HG03520 (cell line): Measurements from ENCODE around the gene GZMA.

Experiments used
- ATAC-seq: cut with Tn5 transposase; IDR thresholded peaks from one replicate; pipeline ENCODE4 v1.9.1; 2021; ENCODE audit warnings: mild to moderate bottlenecking, moderate library complexity; ENCODE audit not compliant: unreplicated experiment

GZMA gene

DNA sequence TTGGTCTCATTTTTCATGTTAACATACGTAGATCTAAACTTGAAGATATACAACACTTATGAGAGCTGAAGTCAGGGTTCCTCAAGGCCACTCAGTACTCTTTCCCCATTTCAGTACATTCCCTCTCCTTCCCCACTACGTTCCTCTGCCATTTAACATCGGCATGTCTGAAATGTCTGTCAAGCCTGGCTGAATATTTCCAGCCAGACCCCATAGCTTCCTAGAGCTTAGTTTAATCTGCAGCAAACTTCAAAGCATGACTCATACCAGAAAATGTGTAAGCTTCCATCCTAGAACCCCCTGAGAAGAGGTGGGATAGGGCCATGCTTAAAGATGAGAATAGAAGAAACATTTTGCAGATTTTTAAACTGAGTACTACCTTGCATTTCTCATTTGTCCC lies 6.2 kb downstream of the GZMA start:
- no peak for ATAC-seq

- no peak for ATAC-seq
Measured at GRCh38 chr5:55110217-55110616, 7.8 kb downstream of the GZMA start.

DNA sequence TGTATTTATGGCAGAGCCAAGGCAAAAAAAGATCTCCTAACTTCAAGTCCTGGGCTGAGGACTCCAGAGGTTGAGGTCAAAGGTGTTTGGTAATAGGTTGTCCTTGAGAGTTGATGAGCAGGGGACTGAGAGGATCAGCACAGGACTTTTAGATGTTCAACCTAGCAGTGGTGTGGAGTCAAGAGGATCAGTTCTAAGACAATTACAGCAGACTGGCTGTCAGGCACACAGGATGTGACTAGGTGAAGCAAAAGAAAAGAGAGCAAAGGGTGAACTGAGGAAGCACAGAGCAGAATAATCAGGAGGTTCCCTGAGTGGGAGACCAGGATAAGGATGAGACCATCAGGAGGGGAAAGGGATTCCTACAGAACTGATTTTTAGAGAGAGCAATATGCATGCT lies 10.9 kb downstream of the GZMA start:
- no peak for ATAC-seq

DNA sequence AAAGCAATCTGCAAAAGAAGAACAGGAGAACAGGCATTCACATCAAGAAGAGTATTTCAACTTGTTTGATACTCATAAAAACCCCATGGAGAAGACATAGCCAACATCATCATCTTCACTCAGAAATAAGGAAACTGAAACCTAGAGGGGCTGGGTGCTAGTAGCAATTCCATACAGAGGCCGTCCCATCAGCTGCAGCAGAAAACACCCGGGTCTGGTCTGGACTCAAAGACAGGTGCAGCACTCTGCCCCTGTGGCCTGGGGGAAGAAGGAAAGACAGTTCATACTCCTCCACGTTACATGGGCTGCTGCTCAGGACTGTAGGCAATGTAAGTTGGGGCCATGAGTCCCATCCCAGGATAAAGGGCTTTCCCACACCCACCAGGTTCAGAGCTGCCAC lies 11.6 kb downstream of the GZMA start:
- ATAC-seq: no peak

DNA sequence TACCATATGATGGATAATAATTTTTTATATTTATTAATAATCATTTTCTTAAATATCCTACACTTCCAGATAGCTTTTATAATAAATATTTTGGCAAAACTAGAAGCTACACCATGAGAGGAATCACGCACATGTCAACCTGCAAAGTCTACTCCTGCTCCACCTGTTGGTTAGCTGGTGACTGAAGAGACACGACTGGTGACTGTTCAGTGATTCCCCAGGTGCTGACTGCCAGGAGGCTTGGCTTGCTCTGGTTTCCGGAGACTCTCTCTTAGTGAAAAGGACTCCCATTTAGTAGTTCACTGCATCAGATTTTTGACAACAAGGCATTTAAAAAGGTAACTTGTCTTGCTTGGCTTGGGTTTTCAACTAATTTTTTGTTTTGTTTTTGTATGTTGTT lies 20.9 kb downstream of the GZMA start:
- ATAC-seq: no peak

- ATAC-seq: no peak
Measured at GRCh38 chr5:55134053-55134722, 31.7 kb downstream of the GZMA start.

- ATAC-seq: no peak
Measured at GRCh38 chr5:55136521-55136920, 34.1 kb downstream of the GZMA start.

DNA sequence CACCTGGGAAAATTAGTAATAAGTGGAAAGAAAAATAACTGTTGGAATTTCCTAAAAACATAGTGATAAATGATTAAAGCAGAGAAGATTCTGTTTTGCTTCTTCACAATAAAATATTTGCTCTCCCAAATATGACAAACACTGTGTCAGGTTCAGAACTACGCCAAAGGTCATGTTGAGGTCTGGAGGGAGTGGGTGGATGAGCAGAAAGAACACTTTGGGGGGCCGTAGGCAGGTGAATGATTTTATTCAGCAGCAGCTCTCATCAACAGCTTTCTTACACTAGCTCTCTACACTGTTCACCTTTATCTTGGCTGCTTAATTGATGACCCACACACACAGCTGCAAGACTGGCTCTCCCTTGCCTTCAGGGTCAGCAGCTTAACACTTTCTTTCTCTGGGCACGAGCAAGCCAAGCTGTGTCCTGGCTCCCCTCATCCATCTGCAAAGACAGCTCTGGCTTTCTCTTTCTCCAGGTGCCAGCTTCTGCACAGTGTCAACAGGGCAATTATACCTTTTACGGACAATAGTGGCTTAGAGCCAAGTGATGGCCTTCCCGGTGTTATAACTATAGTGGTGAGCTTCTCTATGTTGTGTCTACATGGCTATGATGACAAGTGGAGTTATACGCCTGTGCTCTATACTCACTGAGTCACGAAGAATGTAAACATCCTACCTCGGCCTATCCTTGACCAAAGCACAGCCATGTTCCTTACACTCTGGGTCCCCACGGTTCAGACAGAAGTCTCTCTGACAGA lies 38.6 kb downstream of the GZMA start:
- no peak for ATAC-seq

- ATAC-seq: no peak
Measured at GRCh38 chr5:55141945-55142690, 39.7 kb downstream of the GZMA start.

DNA sequence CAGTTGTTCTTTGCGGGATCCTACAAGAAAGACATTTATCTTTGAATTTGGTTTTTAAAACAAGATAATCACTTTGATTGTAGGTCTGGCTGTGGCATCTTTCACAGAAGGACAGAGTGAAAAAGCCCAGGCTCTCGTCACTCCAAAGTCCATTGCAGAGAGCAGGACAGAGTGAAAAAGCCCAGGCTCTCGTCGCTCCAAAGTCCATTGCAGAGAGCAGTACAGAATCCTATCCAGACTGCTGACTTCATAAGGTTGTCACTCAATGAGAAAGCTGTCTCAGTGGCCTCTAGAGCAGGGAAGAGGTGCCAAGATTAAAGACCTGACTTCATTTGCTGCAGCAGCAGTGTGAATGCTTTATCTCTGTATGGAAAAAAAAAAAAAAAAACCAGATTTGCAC lies 41.2 kb downstream of the GZMA start:
- ATAC-seq: no peak

- ATAC-seq: no peak
Measured at GRCh38 chr5:55146080-55146479, 43.6 kb downstream of the GZMA start.

GRCh38 chr5:55146543-55147151 lies 44.2 kb downstream of the GZMA start:
- ATAC-seq: peak; percentile 88

GRCh38 chr5:55149308-55149795 lies 46.9 kb downstream of the GZMA start:
- ATAC-seq: no peak

- ATAC-seq: no peak
Measured at GRCh38 chr5:55151923-55152842, 49.7 kb downstream of the GZMA start.

GRCh38 chr5:55154873-55155272 lies 52.4 kb downstream of the GZMA start:
- ATAC-seq: no peak
